ENCODE data around the gene ATP6V1G2.
A peak's percentile ranks its signal among the peaks of the same experiment; 100 is the strongest.
"Not testable (repeated sequence)": the region's sequence is repeated elsewhere in the genome, so short reads cannot be mapped to it uniquely, and the experiment has no call there.

The ATP6V1G2 gene

GRCh38 chr6:31510007-31510406 lies 36.4 kb downstream of the ATP6V1G2 start:
- no CpG with 5 or more reads among the region's 4 CpGs for whole genome bisulfite sequencing (ENCODE audit: extremely low coverage, insufficient coverage, insufficient read length)
- H3K27ac ChIP-seq (ENCODE audit: low read depth, low read length): no peak overlapping the region
- no peak overlapping the region for H4K12ac ChIP-seq (ENCODE audit: low read depth, low read length)
- H3K9ac ChIP-seq (ENCODE audit: low read length): no peak overlapping the region
- H2BK120ac ChIP-seq (ENCODE audit: insufficient read depth, low read length, poor library complexity): no peak overlapping the region
- H4K91ac ChIP-seq (ENCODE audit: low read depth, low read length): no peak overlapping the region
- H3K79me2 ChIP-seq (ENCODE audit: control insufficient read depth, insufficient read depth, low read length, poor library complexity): no peaks in the 10 kb centered on the region
- no peak overlapping the region for H3K4ac ChIP-seq (ENCODE audit: low read depth, low read length)
- no peak overlapping the region for H3K4me2 ChIP-seq (ENCODE audit: low read length)
- no peak overlapping the region for H3K23ac ChIP-seq (ENCODE audit: low read length)
- no peak overlapping the region for H2AK5ac ChIP-seq (ENCODE audit: low read length)
- H3K9me3 ChIP-seq (ENCODE audit: insufficient read depth, low read depth, low read length): peaks cover 2% of the 10 kb centered on the region
- no peak overlapping the region for H3K18ac ChIP-seq (ENCODE audit: low read length)
- H2BK12ac ChIP-seq (ENCODE audit: low read length): no peak overlapping the region
- H3K14ac ChIP-seq (ENCODE audit: low read length): no peak overlapping the region
- peaks cover 0 to 2% of the 10 kb centered on the region in 2 experiments for H3K36me3 ChIP-seq (ENCODE audit: control insufficient read depth in 1 of 2, insufficient read depth in 2 of 2, low read length in 2 of 2)
- H2AFZ ChIP-seq (ENCODE audit: insufficient read depth, low read length, poor library complexity): no peak overlapping the region
- H3K4me3 ChIP-seq (ENCODE audit: low read depth, low read length): no peak overlapping the region
- H3K79me1 ChIP-seq (ENCODE audit: low read length): no peaks in the 10 kb centered on the region
- H4K8ac ChIP-seq (ENCODE audit: low read depth, low read length): no peak overlapping the region
- H2BK5ac ChIP-seq (ENCODE audit: low read depth, low read length, poor library complexity): no peak overlapping the region
- H3K4me1 ChIP-seq (ENCODE audit: control insufficient read depth in 1 of 2, insufficient read depth in 2 of 2, low read length in 2 of 2): no peaks in the 10 kb centered on the region
- peak; percentile 81 to 89 for DNase-seq
- H3K27me3 ChIP-seq (ENCODE audit: insufficient read depth, low read length): no peaks in the 10 kb centered on the region

- not testable (repeated sequence) for H3K79me1 ChIP-seq (ENCODE audit: low read length); H2AFZ ChIP-seq (ENCODE audit: insufficient read depth, low read length, poor library complexity); H3K23ac ChIP-seq (ENCODE audit: low read length); H3K36me3 ChIP-seq (ENCODE audit: control insufficient read depth in 1 of 2, insufficient read depth in 2 of 2, low read length in 2 of 2); H3K79me2 ChIP-seq (ENCODE audit: control insufficient read depth, insufficient read depth, low read length, poor library complexity); H3K27ac ChIP-seq (ENCODE audit: low read depth, low read length); H4K12ac ChIP-seq (ENCODE audit: low read depth, low read length); H2BK5ac ChIP-seq (ENCODE audit: low read depth, low read length, poor library complexity); H3K9me3 ChIP-seq (ENCODE audit: insufficient read depth, low read depth, low read length); H3K4me3 ChIP-seq (ENCODE audit: low read depth, low read length); H3K4ac ChIP-seq (ENCODE audit: low read depth, low read length); H3K9ac ChIP-seq (ENCODE audit: low read length); H3K14ac ChIP-seq (ENCODE audit: low read length); H3K27me3 ChIP-seq (ENCODE audit: insufficient read depth, low read length); H4K91ac ChIP-seq (ENCODE audit: low read depth, low read length); DNase-seq; H2BK120ac ChIP-seq (ENCODE audit: insufficient read depth, low read length, poor library complexity); H2BK12ac ChIP-seq (ENCODE audit: low read length); H3K18ac ChIP-seq (ENCODE audit: low read length); H4K8ac ChIP-seq (ENCODE audit: low read depth, low read length); H3K4me2 ChIP-seq (ENCODE audit: low read length); H2AK5ac ChIP-seq (ENCODE audit: low read length); H3K4me1 ChIP-seq (ENCODE audit: control insufficient read depth in 1 of 2, insufficient read depth in 2 of 2, low read length in 2 of 2)
- no CpG with 5 or more reads among the region's 2 CpGs for whole genome bisulfite sequencing (ENCODE audit: extremely low coverage, insufficient coverage, insufficient read length)
These were observed 37.4 kb downstream of the ATP6V1G2 start for GRCh38 chr6:31509036-31509435.

- H3K4me1 ChIP-seq (ENCODE audit: control insufficient read depth in 1 of 2, insufficient read depth in 2 of 2, low read length in 2 of 2): peaks cover 0 to 5% of the 10 kb centered on the region in 2 experiments
- H3K79me1 ChIP-seq (ENCODE audit: low read length): no peaks in the 10 kb centered on the region
- no peak overlapping the region for H3K27ac ChIP-seq (ENCODE audit: low read depth, low read length)
- DNase-seq: no peak
- H2BK12ac ChIP-seq (ENCODE audit: low read length): no peak overlapping the region
- H3K4me2 ChIP-seq (ENCODE audit: low read length): no peak overlapping the region
- no peak overlapping the region for H3K23ac ChIP-seq (ENCODE audit: low read length)
- no peaks in the 10 kb centered on the region for H3K9me3 ChIP-seq (ENCODE audit: insufficient read depth, low read depth, low read length)
- H3K18ac ChIP-seq (ENCODE audit: low read length): no peak overlapping the region
- H3K4me3 ChIP-seq (ENCODE audit: low read depth, low read length): no peak overlapping the region
- no peak overlapping the region for H3K9ac ChIP-seq (ENCODE audit: low read length)
- H2BK5ac ChIP-seq (ENCODE audit: low read depth, low read length, poor library complexity): no peak overlapping the region
- no peak overlapping the region for H2AFZ ChIP-seq (ENCODE audit: insufficient read depth, low read length, poor library complexity)
- H4K12ac ChIP-seq (ENCODE audit: low read depth, low read length): no peak overlapping the region
- peaks cover 14% of the 10 kb centered on the region for H3K27me3 ChIP-seq (ENCODE audit: insufficient read depth, low read length)
- H3K79me2 ChIP-seq (ENCODE audit: control insufficient read depth, insufficient read depth, low read length, poor library complexity): no peaks in the 10 kb centered on the region
- no peak overlapping the region for H3K14ac ChIP-seq (ENCODE audit: low read length)
- no peak overlapping the region for H2BK120ac ChIP-seq (ENCODE audit: insufficient read depth, low read length, poor library complexity)
- H4K91ac ChIP-seq (ENCODE audit: low read depth, low read length): no peak overlapping the region
- H3K36me3 ChIP-seq (ENCODE audit: control insufficient read depth in 1 of 2, insufficient read depth in 2 of 2, low read length in 2 of 2): no peaks in the 10 kb centered on the region
- no peak overlapping the region for H2AK5ac ChIP-seq (ENCODE audit: low read length)
- no peak overlapping the region for H3K4ac ChIP-seq (ENCODE audit: low read depth, low read length)
- H4K8ac ChIP-seq (ENCODE audit: low read depth, low read length): no peak overlapping the region
These were observed 43.8 kb downstream of the ATP6V1G2 start for GRCh38 chr6:31502586-31502985.

GRCh38 chr6:31499648-31500047 lies 46.8 kb downstream of the ATP6V1G2 start:
- not testable (repeated sequence) for H3K4me3 ChIP-seq (ENCODE audit: low read depth, low read length); H3K4me1 ChIP-seq (ENCODE audit: control insufficient read depth in 1 of 2, insufficient read depth in 2 of 2, low read length in 2 of 2); H3K9me3 ChIP-seq (ENCODE audit: insufficient read depth, low read depth, low read length); H3K79me2 ChIP-seq (ENCODE audit: control insufficient read depth, insufficient read depth, low read length, poor library complexity); H3K36me3 ChIP-seq (ENCODE audit: control insufficient read depth in 1 of 2, insufficient read depth in 2 of 2, low read length in 2 of 2); H2BK120ac ChIP-seq (ENCODE audit: insufficient read depth, low read length, poor library complexity); H4K8ac ChIP-seq (ENCODE audit: low read depth, low read length); H2AK5ac ChIP-seq (ENCODE audit: low read length); H3K27ac ChIP-seq (ENCODE audit: low read depth, low read length); H4K91ac ChIP-seq (ENCODE audit: low read depth, low read length); H2AFZ ChIP-seq (ENCODE audit: insufficient read depth, low read length, poor library complexity); H3K14ac ChIP-seq (ENCODE audit: low read length); H3K4ac ChIP-seq (ENCODE audit: low read depth, low read length); H3K18ac ChIP-seq (ENCODE audit: low read length); H3K4me2 ChIP-seq (ENCODE audit: low read length); H2BK12ac ChIP-seq (ENCODE audit: low read length); H3K23ac ChIP-seq (ENCODE audit: low read length); H3K79me1 ChIP-seq (ENCODE audit: low read length); H4K12ac ChIP-seq (ENCODE audit: low read depth, low read length); H2BK5ac ChIP-seq (ENCODE audit: low read depth, low read length, poor library complexity); DNase-seq; H3K9ac ChIP-seq (ENCODE audit: low read length)
- WGBS (ENCODE audit: extremely low coverage, insufficient coverage, insufficient read length): no CpG with 5 or more reads among the region's 2 CpGs
- peaks cover 20% of the 10 kb centered on the region for H3K27me3 ChIP-seq (ENCODE audit: insufficient read depth, low read length)

Measured in trophoblast cell (in vitro differentiated cells and primary cell).